NCI-H1930 (cell line): ENCODE measurements around the gene ACR.
"Not testable (repeated sequence)": the region's sequence is repeated elsewhere in the genome, so short reads cannot be mapped to it uniquely, and the experiment has no call there.

ENCODE experiments used
- DNase-seq, 2 experiments: peaks; one replicate each; lab custom pipeline; 2025; lab: John Stamatoyannopoulos, UW

Gene ACR

GRCh38 chr22:50780244-50780643, 42.2 kb downstream of the ACR start:
- DNase-seq = not testable (repeated sequence)

DNA sequence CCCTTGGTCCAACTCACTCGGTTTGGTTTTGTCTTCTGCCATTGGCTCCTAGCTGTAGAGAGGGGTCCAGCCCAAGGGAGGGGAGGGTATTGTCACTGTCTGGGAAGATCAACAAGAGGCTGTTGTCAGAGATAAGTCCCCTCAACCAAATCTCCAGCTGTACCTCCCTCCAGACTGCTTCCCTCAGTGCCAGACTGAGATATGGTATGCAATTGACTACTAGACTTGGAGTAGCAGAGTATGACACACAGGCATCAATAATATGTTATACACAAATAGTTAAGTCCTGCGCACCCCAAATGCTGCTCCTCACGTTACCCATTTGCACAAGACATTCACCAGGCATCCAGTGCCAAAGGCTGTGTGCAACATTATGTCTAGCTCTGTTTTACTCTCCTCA, 44.2 kb downstream of the ACR start:
- not testable (repeated sequence) for DNase-seq

- DNase-seq = peak; percentile 61 to 85
These were observed 45.3 kb downstream of the ACR start, which contains the start of gene RABL2B for GRCh38 chr22:50783033-50783879. RABL2B (minus strand) TSS chr22:50783636; CDS start chr22:50782294, 1,342 bp downstream.

GRCh38 chr22:50783880-50784276, 45.9 kb downstream of the ACR start:
- not testable (repeated sequence) for DNase-seq

DNA sequence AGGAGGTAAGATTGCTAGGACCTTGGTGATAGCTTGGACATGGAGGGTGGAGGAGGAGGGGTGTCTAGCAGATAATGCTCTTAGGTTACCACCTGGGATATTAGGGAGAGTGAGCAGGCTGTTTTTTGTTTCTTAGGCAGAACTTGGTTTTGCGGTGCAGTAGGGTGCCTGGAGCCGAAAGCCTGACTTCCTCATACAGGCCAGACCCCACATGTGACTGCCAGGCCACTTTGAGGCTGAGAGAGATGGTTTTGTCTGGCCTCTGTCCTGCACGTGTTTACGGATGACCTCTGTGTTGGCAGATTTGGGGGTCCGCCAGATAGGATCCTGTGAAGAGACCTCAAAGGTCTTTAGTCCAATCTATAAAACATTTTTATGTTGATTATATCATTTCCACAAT, 47.3 kb downstream of the ACR start:
- DNase-seq = not testable (repeated sequence)

GRCh38 chr22:50786936-50787335, 48.9 kb downstream of the ACR start:
- DNase-seq = not testable (repeated sequence)
